Mucosa of stomach (tissue), 1 donor: ENCODE results near the gene CXCL1.

ENCODE experiments used
- H3K27me3 ChIP-seq: one replicate; pipeline ENCODE4 v1.7.0; 2013; ENCODE audit warnings: mild to moderate bottlenecking, low read length; ENCODE audit not compliant: control insufficient read depth, insufficient read depth
- H3K36me3 ChIP-seq: one replicate; pipeline ENCODE4 v1.7.0; 2013; ENCODE audit warnings: low read length; ENCODE audit not compliant: control insufficient read depth, insufficient read depth
- H3K4me1 ChIP-seq: one replicate; pipeline ENCODE4 v1.7.0; 2013; ENCODE audit warnings: mild to moderate bottlenecking, low read length; ENCODE audit not compliant: control insufficient read depth, insufficient read depth
- H3K4me3 ChIP-seq: one replicate; pipeline ENCODE4 v1.7.0; 2013; ENCODE audit warnings: low read length
- H3K9ac ChIP-seq: one replicate; pipeline ENCODE4 v1.7.0; 2013; ENCODE audit warnings: mild to moderate bottlenecking, low read length, moderate library complexity
- H3K9me3 ChIP-seq: one replicate; pipeline ENCODE4 v1.7.0; 2013; ENCODE audit warnings: mild to moderate bottlenecking, low read length, moderate library complexity; ENCODE audit not compliant: control insufficient read depth
- donor health status: Pancreatic carcinoma.

The CXCL1 gene

DNA sequence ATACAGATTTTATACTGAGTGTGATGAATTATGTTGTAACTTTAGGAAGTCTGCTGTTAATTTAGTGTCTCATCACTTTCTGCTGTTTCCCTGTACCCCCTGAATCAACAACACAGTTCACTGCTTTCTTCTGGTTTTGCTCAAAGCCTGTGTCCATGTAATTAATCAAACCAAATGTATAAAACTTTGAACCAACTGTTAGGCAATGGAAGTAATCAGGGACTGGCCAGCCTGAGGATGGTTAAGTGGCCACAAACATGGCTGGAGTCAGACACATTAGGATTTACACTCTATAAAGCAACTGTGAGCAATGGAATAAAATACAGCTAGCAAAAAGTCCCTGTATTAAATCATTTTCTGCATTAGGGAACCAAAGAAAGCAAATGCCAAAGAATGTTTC lies 42.6 kb downstream of the CXCL1 start:
- Histone ChIP-seq H3K9me3 (no peaks in the 10 kb centered on the region), H3K27me3 (no peaks in the 10 kb centered on the region), H3K9ac (no peak overlapping the region)

DNA sequence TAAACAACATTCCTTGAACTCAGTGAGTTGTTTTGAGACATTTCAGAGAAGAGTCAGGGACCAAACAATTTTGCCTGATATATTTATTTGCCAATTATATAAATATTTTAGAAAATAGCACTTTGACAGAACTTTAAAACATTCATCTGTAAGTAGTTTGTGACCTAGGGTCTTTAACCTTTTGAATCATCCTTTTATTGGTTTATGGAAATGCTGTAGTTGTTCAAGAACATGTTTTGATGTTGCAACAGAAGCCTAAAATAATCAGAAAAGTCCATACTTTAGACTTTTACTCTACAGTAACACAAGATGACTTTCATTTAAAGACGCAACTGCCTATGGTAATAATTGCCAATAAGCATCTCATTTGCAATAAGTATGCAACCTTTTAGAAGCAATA lies 43.0 kb downstream of the CXCL1 start:
- Histone ChIP-seq H3K4me1 (no peaks in the 10 kb centered on the region), H3K9me3 (no peaks in the 10 kb centered on the region), H3K27me3 (no peaks in the 10 kb centered on the region), H3K4me3 (no peak overlapping the region), H3K36me3 (no peaks in the 10 kb centered on the region), H3K9ac (no peak overlapping the region)

More for the DNA sequence above, 42.6 kb downstream of the CXCL1 start:
- no peak overlapping the region for H3K4me3 ChIP-seq
- H3K36me3 ChIP-seq, result no peaks in the 10 kb centered on the region
- H3K4me1 ChIP-seq, result no peaks in the 10 kb centered on the region

DNA sequence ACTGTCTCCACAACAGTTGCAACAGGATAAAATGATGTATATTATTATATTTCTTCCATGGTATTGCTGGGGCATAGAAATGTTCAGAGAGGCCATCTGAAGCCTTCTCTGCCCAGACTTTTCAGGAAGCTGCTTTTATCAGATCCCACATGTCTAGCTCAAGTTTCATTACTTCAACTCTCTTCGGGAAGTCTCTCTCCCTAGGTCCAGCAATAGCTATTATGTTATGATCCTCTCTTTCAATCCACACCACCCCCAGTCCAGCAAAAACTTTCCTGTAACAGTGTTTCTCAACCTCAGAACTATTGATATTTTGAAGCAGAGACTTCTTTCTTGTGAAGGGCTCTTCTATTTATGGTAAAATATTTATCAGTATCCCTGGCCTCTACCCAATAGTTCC lies 44.9 kb downstream of the CXCL1 start:
- Histone ChIP-seq H3K9me3 (no peaks in the 10 kb centered on the region), H3K4me1 (no peaks in the 10 kb centered on the region), H3K36me3 (no peaks in the 10 kb centered on the region), H3K27me3 (no peaks in the 10 kb centered on the region), H3K9ac (no peak overlapping the region), H3K4me3 (no peak overlapping the region)

DNA sequence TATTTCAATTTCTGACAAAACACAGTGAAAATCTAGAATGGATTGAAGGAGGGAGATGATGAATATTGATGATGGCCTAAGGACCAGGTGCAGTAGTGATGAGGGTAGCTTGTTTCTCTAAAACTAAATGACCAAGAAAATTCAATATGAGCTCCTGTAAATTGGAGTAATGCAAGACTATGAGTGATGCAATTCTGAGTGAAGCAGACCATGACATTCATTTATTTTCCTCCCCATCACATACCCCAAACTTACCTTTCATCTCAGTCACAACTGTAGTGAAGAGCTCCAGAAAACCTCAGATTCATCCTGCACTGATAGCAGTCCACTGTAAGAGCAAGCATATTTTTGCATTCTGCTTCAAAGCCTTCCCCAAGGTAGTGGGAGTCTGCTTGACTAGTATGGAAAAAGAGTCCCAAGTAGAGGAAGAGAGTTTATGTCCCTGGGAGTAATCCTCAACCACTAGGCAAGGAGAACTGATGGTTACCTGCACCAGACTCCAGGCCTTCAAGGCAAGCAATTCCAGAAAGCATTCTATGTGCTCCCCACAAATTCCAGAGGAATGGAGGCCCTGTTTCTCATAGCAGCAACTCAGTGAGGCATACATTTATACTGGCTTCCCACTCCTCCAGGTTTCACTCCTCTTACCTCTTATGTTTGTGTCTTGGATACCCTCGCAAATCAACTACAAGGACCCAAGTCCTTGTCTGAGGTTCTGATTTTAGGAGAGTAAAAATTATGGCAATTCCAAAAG lies 47.2 kb downstream of the CXCL1 start:
- Histone ChIP-seq H3K9ac (no peak overlapping the region), H3K36me3 (no peaks in the 10 kb centered on the region), H3K4me3 (no peak overlapping the region), H3K4me1 (no peaks in the 10 kb centered on the region), H3K27me3 (no peaks in the 10 kb centered on the region), H3K9me3 (no peaks in the 10 kb centered on the region)

DNA sequence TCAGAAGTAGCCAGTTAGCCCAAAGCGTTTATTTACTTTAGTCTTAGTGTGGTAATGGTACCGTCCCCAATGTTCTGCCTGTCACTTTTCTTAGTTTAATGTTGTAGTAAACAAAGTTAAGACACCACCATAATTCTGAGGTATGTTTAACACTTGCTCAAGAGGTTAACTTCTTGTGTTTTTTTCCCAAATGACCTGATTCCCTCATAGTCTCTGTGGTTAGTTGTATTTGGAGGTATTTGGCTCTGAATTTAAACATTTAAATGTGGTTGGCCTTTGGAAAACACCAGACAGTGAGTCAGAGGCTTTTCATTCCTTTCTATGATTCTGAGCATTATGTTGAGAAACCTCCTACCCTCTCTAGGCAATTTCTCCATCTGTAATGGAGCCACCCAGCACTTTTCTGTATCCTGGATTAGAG lies 47.9 kb downstream of the CXCL1 start:
- no peaks in the 10 kb centered on the region for H3K4me1 ChIP-seq
- H3K9ac ChIP-seq, result no peak overlapping the region
- H3K36me3 ChIP-seq, result no peaks in the 10 kb centered on the region
- H3K4me3 ChIP-seq, result no peak overlapping the region
- H3K27me3 ChIP-seq, result no peaks in the 10 kb centered on the region
- no peaks in the 10 kb centered on the region for H3K9me3 ChIP-seq

DNA sequence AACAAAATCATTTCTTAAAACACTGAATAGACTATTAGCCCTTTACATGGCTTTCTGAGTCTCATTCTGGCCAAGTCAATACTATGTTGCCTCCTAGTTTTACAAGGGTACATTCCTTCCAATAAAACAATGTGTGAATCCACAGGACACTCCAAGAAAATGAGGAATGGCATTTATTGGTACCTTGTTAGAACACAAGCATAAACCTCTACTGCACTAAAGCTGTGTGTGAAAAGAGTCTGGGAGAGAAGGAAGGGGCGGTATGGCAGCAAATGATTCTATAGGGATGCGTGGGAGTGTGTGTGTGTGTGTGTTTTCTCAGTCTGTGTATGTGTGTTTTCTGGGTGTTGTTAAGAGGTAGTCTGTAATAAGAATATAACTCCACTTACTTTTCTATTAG lies 48.9 kb downstream of the CXCL1 start:
- no peaks in the 10 kb centered on the region for H3K4me1 ChIP-seq
- H3K36me3 ChIP-seq, result no peaks in the 10 kb centered on the region
- H3K9ac ChIP-seq, result no peak overlapping the region
- no peaks in the 10 kb centered on the region for H3K27me3 ChIP-seq
- no peak overlapping the region for H3K4me3 ChIP-seq
- H3K9me3 ChIP-seq, result no peaks in the 10 kb centered on the region

DNA sequence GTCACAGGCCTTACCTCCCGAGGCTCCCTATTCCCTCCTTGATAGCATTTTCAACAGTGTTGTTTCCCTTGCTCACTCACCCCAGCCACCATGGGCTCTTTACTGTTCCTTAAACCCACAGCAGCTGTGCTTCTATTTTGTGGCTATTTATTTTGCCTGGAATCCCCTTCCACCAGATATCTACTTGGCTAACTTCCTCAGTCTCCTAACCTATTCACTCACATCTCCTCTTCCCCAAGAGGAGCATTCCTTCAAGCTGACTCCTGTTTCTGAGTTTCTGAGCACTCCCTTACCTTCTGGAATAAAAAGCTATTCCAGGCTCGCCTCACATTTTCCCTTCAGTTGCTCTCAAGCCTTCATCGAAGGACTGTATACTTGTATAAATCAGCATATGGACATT lies 50.5 kb downstream of the CXCL1 start:
- Histone ChIP-seq H3K4me1 (no peaks in the 10 kb centered on the region), H3K36me3 (no peaks in the 10 kb centered on the region), H3K4me3 (no peak overlapping the region), H3K9ac (no peak overlapping the region), H3K27me3 (no peaks in the 10 kb centered on the region), H3K9me3 (no peaks in the 10 kb centered on the region)
